Thyroid gland (tissue), 4 donors: ENCODE measurements around the gene KRT79.

Source experiments
- CTCF ChIP-seq, 6 experiments: fragments of 200-600 bp in 3 of 6; fragments of 450-650 bp in 3 of 6; sonication (generic) in 3 of 6; IDR thresholded peaks; one replicate each; pipeline ENCODE4 v1.5.1; 2016 to 2019; ENCODE audit warnings: antibody characterized with exemption in 6 of 6, mild to moderate bottlenecking in 2 of 6, inconsistent platforms in 1 of 6, moderate library complexity in 1 of 6
- POLR2A ChIP-seq, 2 donors: fragments of 450-650 bp; IDR thresholded peaks; one replicate each; pipeline ENCODE4 v1.6.1; 2017; ENCODE audit warnings: antibody characterized with exemption in 2 of 2, mild to moderate bottlenecking in 2 of 2, moderate library complexity in 1 of 2

GRCh38 chr12:52831251-52831650, 2.9 kb downstream of the KRT79 start:
- no peak for TF ChIP-seq CTCF (IDR thresholded peaks at IDR 0.05)
- TF ChIP-seq POLR2A (IDR thresholded peaks at IDR 0.05), result no peak
